ENCODE data around the gene ATP12A.

- TF ChIP-seq CTCF (IDR thresholded peaks at IDR 0.05) (no peak), POLR2A (IDR thresholded peaks at IDR 0.05) (no peak)
These were observed 8.7 kb downstream of the ATP12A start for GRCh38 chr13:24688950-24689349.

Measured in heart left ventricle (tissue), 13 donors.